Activated B cell treated with CpG ODN at 0.5 μM for 24 hours (primary cell): ENCODE results near the gene SLC23A3. TPM values are rescaled to one million over a fixed set of nuclear protein-coding genes. Genes with fewer than 3 reads are reported as not detected.

Source experiments
- ATAC-seq: fragments of 200-7000 bp; cut with Tn5 transposase; one replicate; pipeline ENCODE4 v1.10.0; 2021; ENCODE audit warnings: low read depth, mild to moderate bottlenecking, moderate library complexity
- CTCF ChIA-PET: fragments of 350-600 bp; sonication (Branson Sonifier 250); formaldehyde crosslinking; loops from one replicate; lab custom pipeline; 2021; ENCODE audit warnings: antibody characterized with exemption; lab: Charles Lee
- POLR2A ChIA-PET: fragments of 350-600 bp; sonication (Branson Sonifier 250); formaldehyde crosslinking; loops from one replicate; lab custom pipeline; 2021; ENCODE audit warnings: antibody characterized with exemption; lab: Charles Lee
- DNase-seq: peaks from one replicate; pipeline ENCODE4 v3.0.0; 2022
- H3K27ac Mint-ChIP-seq: one replicate; pipeline ENCODE4 v1.8.0; 2020; ENCODE audit warnings: mixed read lengths
- H3K27me3 Mint-ChIP-seq: one replicate; pipeline ENCODE4 v1.8.0; 2021; ENCODE audit warnings: mixed read lengths
- H3K36me3 Mint-ChIP-seq: one replicate; pipeline ENCODE4 v1.8.0; 2021; ENCODE audit warnings: low read depth, mixed read lengths
- H3K4me1 Mint-ChIP-seq: one replicate; pipeline ENCODE4 v1.8.0; 2021; ENCODE audit warnings: mixed read lengths
- H3K4me3 Mint-ChIP-seq: one replicate; pipeline ENCODE4 v1.8.0; 2020; ENCODE audit warnings: mild to moderate bottlenecking, mixed read lengths
- H3K9me3 Mint-ChIP-seq: one replicate; pipeline ENCODE4 v1.8.0; 2020; ENCODE audit warnings: mixed read lengths
- CTCF ChIP-seq: fragments of 200-600 bp; IDR thresholded peaks from one replicate; pipeline ENCODE4 v1.8.0; 2022; ENCODE audit warnings: antibody characterized with exemption, mild to moderate bottlenecking
- intact Hi-C: fragments of 100-400 bp; cut with micrococcal nuclease; formaldehyde crosslinking; loops from one replicate; pipeline ENCODE4 v1.15.1; 2024
- total RNA-seq: library from RNA; stranded (reverse); gene quantifications from 2 replicates; pipeline ENCODE4 v1.2.3, GENCODE V29; 2022

SLC23A3 gene
- total RNA-seq, 1 donor from 2014 or later: 4.9 TPM

GRCh38 chr2:219160186-219161017, 9.4 kb downstream of the SLC23A3 start, which contains the start of gene NHEJ1:
Gene NHEJ1 (minus strand): TSS chr2:219160815. CDS start chr2:219158362, 2,453 bp downstream.
- intact Hi-C loops: loop anchor here (1.0 to 5.0 kb wide), 17 partner anchors 11 to 449 kb away; partner anchors contain the start of genes ABCB6, ANKZF1, ATG9A and CNPPD1
- ChIA-PET POLR2A (interaction anchor here (0.6 to 2.6 kb wide), 15 partner anchors 15 to 381 kb away, joined by 3 to 11 read pairs (median 4); partner anchors contain the start of genes ABCB6, CNPPD1, DNPEP and ZFAND2B), CTCF (interaction anchor here (0.6 to 8.3 kb wide), 13 partner anchors 10 to 369 kb away, joined by 3 to 53 read pairs (median 6); partner anchors contain the start of genes CNPPD1, IHH and SLC23A3)
- DNase-seq (peak; percentile 96), ATAC-seq (peak; percentile 87)
- TF ChIP-seq CTCF: peak; percentile 42
- no peaks in the 10 kb centered on the region for H3K27me3 Mint-ChIP-seq
- H3K36me3 Mint-ChIP-seq: peaks cover 27% of the 10 kb centered on the region
- H3K4me3 Mint-ChIP-seq: peak within 1 kb of the TSS; percentile 96
- peaks cover 16% of the 10 kb centered on the region for H3K4me1 Mint-ChIP-seq
- H3K9me3 Mint-ChIP-seq: no peaks in the 10 kb centered on the region
- peak within 1 kb of the TSS; percentile 98 for H3K27ac Mint-ChIP-seq

GRCh38 chr2:219159771-219160185, 10.1 kb downstream of the SLC23A3 start:
- intact Hi-C loops: loop anchor here (1.0 to 5.0 kb wide), 17 partner anchors 12 to 448 kb away; partner anchors contain the start of genes ABCB6, ANKZF1, ATG9A and CNPPD1
- CTCF ChIA-PET: interaction anchor here (0.6 to 8.3 kb wide), 15 partner anchors 11 to 370 kb away, joined by 3 to 53 read pairs (median 6); partner anchors contain the start of genes CNPPD1, IHH and SLC23A3
- H3K4me3 Mint-ChIP-seq: peak overlapping the region; percentile 96
- POLR2A ChIA-PET: interaction anchor here (0.6 to 2.6 kb wide), 13 partner anchors 16 to 382 kb away, joined by 3 to 11 read pairs (median 4); partner anchors contain the start of genes ABCB6, CNPPD1, DNPEP and ZFAND2B
- peaks cover 16% of the 10 kb centered on the region for H3K4me1 Mint-ChIP-seq
- peak overlapping the region; percentile 98 for H3K27ac Mint-ChIP-seq
- no peaks in the 10 kb centered on the region for H3K9me3 Mint-ChIP-seq
- H3K36me3 Mint-ChIP-seq: peaks cover 27% of the 10 kb centered on the region
- DNase-seq (no peak), ATAC-seq (no peak)
- no peaks in the 10 kb centered on the region for H3K27me3 Mint-ChIP-seq
- no peak for TF ChIP-seq CTCF

- Mint-ChIP-seq H3K4me1 (peaks cover 16% of the 10 kb centered on the region), H3K9me3 (no peaks in the 10 kb centered on the region), H3K27me3 (no peaks in the 10 kb centered on the region), H3K4me3 (no peak overlapping the region), H3K36me3 (peaks cover 30% of the 10 kb centered on the region), H3K27ac (no peak overlapping the region)
- no peak for ATAC-seq
- intact Hi-C loops: no loop called here
- POLR2A ChIA-PET: interaction anchor here (0.6 to 2.6 kb wide), 5 partner anchors 18 to 137 kb away, joined by 4 to 11 read pairs (median 7); partner anchors contain the start of genes ABCB6 and CNPPD1
- no peak for TF ChIP-seq CTCF
- CTCF ChIA-PET: interaction anchor here (0.6 to 8.3 kb wide), 13 partner anchors 12 to 145 kb away, joined by 3 to 53 read pairs (median 6); partner anchors contain the start of genes CNPPD1, IHH and SLC23A3
- DNase-seq: no peak
Measured at GRCh38 chr2:219158586-219158985, 11.2 kb downstream of the SLC23A3 start.

- no peak for TF ChIP-seq CTCF
- POLR2A ChIA-PET: interaction anchor here (0.6 to 2.6 kb wide), 2 partner anchors 60 to 137 kb away, joined by 4 to 11 read pairs; no protein-coding TSS in a partner anchor
- no peak overlapping the region for H3K4me3 Mint-ChIP-seq
- CTCF ChIA-PET: interaction anchor here (0.6 to 8.3 kb wide), 9 partner anchors 13 to 142 kb away, joined by 3 to 53 read pairs (median 12); partner anchors contain the start of genes CNPPD1, IHH and SLC23A3
- H3K9me3 Mint-ChIP-seq: no peaks in the 10 kb centered on the region
- no peak overlapping the region for H3K27ac Mint-ChIP-seq
- H3K27me3 Mint-ChIP-seq: no peaks in the 10 kb centered on the region
- intact Hi-C loops: no loop called here
- DNase-seq (no peak), ATAC-seq (no peak)
- peaks cover 16% of the 10 kb centered on the region for H3K4me1 Mint-ChIP-seq
- peaks cover 34% of the 10 kb centered on the region for H3K36me3 Mint-ChIP-seq
Measured at GRCh38 chr2:219158025-219158424, 11.8 kb downstream of the SLC23A3 start.
